ENCODE measurements around the gene VCL.

The VCL gene

DNA sequence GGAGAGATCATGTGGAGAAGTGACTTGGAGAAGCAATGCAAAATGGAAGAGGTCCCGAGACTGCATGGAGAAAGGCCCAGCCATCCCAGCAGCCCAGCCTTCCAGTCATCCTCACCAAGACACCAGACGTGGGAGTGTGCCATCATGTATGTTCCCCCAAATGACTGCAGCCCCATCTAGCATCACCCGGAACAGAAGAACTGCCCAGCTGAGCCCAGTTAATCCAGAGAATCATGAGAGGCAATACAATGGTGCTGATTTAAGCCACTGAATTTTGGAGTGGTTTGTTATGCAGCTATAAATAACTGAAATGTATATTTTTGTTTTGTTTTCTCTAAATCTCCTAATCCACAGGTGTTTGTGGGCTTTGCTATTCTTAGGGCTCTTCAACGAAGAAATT, 22.5 kb upstream of the VCL start:
- Histone ChIP-seq H3K4me3 (replicated peaks; ENCODE audit: insufficient read depth, low read length) (no peak overlapping the region), H3K27ac (replicated peaks) (no peak overlapping the region), H3K27me3 (ENCODE audit: insufficient read depth, poor library complexity, severe bottlenecking) (no peaks in the 10 kb centered on the region)
- TF ChIP-seq CTCF (IDR thresholded peaks at IDR 0.05; ENCODE audit: insufficient read depth, low read length): no peak
- TF ChIP-seq, protein P1, sequence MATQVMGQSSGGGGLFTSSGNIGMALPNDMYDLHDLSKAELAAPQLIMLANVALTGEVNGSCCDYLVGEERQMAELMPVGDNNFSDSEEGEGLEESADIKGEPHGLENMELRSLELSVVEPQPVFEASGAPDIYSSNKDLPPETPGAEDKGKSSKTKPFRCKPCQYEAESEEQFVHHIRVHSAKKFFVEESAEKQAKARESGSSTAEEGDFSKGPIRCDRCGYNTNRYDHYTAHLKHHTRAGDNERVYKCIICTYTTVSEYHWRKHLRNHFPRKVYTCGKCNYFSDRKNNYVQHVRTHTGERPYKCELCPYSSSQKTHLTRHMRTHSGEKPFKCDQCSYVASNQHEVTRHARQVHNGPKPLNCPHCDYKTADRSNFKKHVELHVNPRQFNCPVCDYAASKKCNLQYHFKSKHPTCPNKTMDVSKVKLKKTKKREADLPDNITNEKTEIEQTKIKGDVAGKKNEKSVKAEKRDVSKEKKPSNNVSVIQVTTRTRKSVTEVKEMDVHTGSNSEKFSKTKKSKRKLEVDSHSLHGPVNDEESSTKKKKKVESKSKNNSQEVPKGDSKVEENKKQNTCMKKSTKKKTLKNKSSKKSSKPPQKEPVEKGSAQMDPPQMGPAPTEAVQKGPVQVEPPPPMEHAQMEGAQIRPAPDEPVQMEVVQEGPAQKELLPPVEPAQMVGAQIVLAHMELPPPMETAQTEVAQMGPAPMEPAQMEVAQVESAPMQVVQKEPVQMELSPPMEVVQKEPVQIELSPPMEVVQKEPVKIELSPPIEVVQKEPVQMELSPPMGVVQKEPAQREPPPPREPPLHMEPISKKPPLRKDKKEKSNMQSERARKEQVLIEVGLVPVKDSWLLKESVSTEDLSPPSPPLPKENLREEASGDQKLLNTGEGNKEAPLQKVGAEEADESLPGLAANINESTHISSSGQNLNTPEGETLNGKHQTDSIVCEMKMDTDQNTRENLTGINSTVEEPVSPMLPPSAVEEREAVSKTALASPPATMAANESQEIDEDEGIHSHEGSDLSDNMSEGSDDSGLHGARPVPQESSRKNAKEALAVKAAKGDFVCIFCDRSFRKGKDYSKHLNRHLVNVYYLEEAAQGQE (IDR thresholded peaks at IDR 0.05; ENCODE audit: insufficient replicate concordance, low read depth): no peak
- no peak for TF ChIP-seq SPI1 (IDR thresholded peaks at IDR 0.05; ENCODE audit: borderline replicate concordance, low read depth)
- no peak for TF ChIP-seq POLR2AphosphoS5 (IDR thresholded peaks at IDR 0.05; ENCODE audit: low read depth)
- no peak for TF ChIP-seq GABPA (IDR thresholded peaks at IDR 0.05; ENCODE audit: low read depth)
- no peak for DNase-seq (ENCODE audit: low read depth in 1 of 2, low spot score in 1 of 2)

- no peak overlapping the region for H3K4me3 ChIP-seq (replicated peaks; ENCODE audit: insufficient read depth, low read length)
- H3K27ac ChIP-seq (replicated peaks): peak overlapping the region; percentile 85
- no peaks in the 10 kb centered on the region for H3K27me3 ChIP-seq (ENCODE audit: insufficient read depth, poor library complexity, severe bottlenecking)
- peak in 1 of 2 experiments; percentile 5 for DNase-seq (ENCODE audit: low read depth in 1 of 2, low spot score in 1 of 2)
- TF ChIP-seq SPI1 (IDR thresholded peaks at IDR 0.05; ENCODE audit: borderline replicate concordance, low read depth) (no peak), POLR2AphosphoS5 (IDR thresholded peaks at IDR 0.05; ENCODE audit: low read depth) (no peak), CTCF (IDR thresholded peaks at IDR 0.05; ENCODE audit: insufficient read depth, low read length) (no peak), GABPA (IDR thresholded peaks at IDR 0.05; ENCODE audit: low read depth) (no peak)
- TF ChIP-seq, protein P1 (IDR thresholded peaks at IDR 0.05; ENCODE audit: insufficient replicate concordance, low read depth): no peak
Measured at GRCh38 chr10:73979141-73979808, 18.6 kb upstream of the VCL start.

GRCh38 chr10:73979809-73980433, 18.0 kb upstream of the VCL start:
- no peak overlapping the region for H3K4me3 ChIP-seq (replicated peaks; ENCODE audit: insufficient read depth, low read length)
- peak; percentile 87 to 92 for DNase-seq (ENCODE audit: low read depth in 1 of 2, low spot score in 1 of 2)
- TF ChIP-seq SPI1 (IDR thresholded peaks at IDR 0.05; ENCODE audit: borderline replicate concordance, low read depth): peak; percentile 98
- no peak for TF ChIP-seq CTCF (IDR thresholded peaks at IDR 0.05; ENCODE audit: insufficient read depth, low read length)
- TF ChIP-seq, protein P1 (IDR thresholded peaks at IDR 0.05; ENCODE audit: insufficient replicate concordance, low read depth): peak; percentile 27
- no peak for TF ChIP-seq GABPA (IDR thresholded peaks at IDR 0.05; ENCODE audit: low read depth)
- TF ChIP-seq POLR2AphosphoS5 (IDR thresholded peaks at IDR 0.05; ENCODE audit: low read depth): peak; percentile 80
- no peaks in the 10 kb centered on the region for H3K27me3 ChIP-seq (ENCODE audit: insufficient read depth, poor library complexity, severe bottlenecking)
- peak overlapping the region; percentile 85 for H3K27ac ChIP-seq (replicated peaks)

Data from HL-60 (cell line).